GM19239 (cell line): ENCODE data around the gene TMTC1.

Experiments used
- DNase-seq: peaks from one replicate; pipeline ENCODE4 v3.0.0; 2011; ENCODE audit warnings: low spot score; ENCODE audit not compliant: insufficient read length
- FAIRE-seq: peaks from 2 replicates; lab custom pipeline; 2011; peaks lifted over from hg19 to GRCh38; lab: Jason Lieb, UNC

TMTC1 gene

DNA sequence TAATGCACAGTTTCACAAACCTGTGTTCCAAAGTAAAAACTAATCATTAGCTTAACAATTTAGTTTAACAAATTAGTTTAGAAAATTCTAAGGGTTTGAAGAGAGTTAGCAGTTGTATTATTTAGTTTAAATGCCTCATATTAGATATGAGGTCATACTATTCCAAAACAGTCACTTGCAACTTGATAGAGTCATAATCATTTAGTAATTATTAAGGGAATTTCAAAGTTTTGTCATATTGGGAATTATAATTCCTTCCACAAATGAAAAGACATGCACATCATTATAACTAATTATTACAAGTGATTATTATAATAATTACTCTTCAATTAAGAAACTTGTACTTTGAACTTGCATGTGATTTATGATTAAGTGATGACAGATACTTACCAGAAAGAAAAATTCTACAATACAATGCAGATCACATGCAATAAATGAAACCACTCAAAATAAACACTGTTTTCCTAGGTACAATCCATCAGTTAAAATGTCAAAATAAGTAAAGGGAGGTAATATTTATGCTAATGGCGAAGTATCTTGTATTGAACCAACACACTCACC, 66.1 kb downstream of the TMTC1 start:
- DNase-seq (no peak), FAIRE-seq (no peak)

- DNase-seq (no peak), FAIRE-seq (no peak)
Measured at GRCh38 chr12:29714966-29715365, 68.8 kb downstream of the TMTC1 start.

GRCh38 chr12:29713729-29714128, 70.0 kb downstream of the TMTC1 start:
- DNase-seq (no peak), FAIRE-seq (no peak)

DNA sequence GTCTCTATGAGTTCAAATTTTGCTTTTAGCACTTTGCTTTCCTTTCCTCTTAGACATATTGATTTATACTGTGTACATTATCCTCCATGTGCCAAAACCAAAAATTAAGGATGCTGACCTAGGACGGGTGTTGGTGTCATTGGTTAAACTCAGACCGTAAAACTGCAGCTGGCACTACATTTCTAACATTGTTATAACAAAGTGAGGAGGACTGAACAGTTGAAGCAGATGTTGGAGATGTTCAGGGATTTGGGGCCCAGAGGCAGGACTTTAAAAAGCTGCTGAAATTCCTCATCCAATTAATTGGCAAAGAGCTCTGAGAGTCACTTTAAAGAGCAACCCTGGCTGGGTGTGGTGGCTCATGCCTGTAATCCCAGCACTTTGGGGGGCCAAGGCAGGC, 72.4 kb downstream of the TMTC1 start:
- no peak for DNase-seq
- FAIRE-seq = no peak

DNA sequence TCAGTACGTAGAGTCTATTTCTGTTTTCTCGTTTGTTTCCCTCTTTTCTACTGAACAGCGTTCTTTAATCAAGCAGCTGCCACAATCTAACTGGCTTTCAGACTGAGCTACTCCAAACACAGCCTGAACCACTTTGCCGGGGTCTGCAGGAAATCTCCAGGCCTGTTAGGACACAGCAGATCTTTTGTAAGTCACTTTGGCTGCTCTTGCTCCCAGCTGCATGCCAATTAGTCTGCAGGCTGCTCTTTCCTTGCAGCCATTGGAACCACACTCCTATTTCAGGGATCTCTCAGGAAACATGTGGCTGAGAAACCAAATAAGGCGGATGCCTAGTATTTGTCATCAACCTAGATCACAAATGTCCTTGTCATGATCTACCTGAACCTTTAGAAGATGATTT, 73.6 kb downstream of the TMTC1 start:
- DNase-seq (no peak), FAIRE-seq (no peak)

DNA sequence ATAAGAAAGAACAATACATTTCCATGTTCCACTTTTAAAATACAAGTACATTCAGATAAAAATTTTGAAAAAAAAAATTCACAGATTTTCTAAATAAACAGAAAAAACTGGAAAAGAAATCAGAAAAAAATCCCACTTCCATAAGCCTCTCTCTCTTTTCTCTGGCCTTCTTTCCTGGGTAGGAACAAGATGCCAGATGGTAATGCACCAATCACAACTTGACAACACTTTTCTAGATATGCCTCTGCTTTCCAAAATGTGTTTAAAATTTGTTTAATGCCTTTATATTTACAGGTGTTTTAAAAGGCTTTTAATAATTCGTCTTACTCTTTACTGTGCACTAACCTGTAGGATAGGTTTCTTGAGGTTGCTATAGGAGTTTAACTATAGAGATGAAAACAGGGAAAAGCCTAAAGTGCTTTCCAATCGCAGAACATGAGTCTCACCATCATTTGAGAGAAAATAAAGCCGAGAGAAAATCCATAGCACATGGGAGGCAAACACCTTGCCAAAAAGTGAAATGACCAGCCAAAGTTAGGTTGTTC, 74.2 kb downstream of the TMTC1 start:
- DNase-seq = no peak
- FAIRE-seq = no peak

- no peak for FAIRE-seq
Measured at GRCh38 chr12:29709054-29709453, 74.7 kb downstream of the TMTC1 start.

DNA sequence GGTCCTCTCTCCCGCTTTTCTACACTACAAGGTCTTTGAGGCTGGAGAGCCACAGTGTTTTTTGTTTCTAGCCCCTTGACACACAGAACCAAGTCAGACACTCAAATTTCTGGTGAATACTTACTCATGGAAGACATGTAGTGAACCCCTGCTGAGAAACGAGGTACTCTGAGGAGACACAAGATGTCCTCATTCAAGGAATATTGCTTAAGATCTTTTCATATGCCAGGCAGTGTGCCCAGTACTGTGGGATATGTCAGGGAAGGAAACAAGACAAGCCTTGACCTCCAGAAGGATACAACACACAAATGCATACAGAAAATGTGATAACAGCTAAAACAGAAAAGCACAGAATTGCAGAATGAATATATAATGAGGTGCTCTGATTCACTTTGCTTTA, 75.9 kb downstream of the TMTC1 start:
- FAIRE-seq = no peak
- no peak for DNase-seq

More at GRCh38 chr12:29709054-29709453, 74.7 kb downstream of the TMTC1 start:
- DNase-seq = no peak

DNA sequence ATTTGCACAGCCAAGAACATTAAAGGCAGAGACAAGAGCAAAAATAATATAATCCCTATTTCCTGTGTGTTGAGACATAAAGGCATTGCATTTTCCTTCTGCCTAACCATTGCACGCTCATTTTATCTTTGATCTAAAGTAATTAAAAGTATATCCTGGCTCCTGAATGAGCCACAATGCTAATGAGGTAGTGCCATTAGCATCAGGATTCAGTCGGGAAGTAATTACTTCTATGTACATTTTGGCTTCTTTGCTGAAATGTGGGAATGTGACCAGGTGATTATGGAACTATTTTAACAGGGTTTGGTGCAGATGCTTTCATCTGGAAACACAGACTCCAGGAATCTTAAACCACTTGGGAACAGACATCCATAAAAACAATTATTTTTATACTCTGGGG, 77.4 kb downstream of the TMTC1 start:
- DNase-seq = no peak
- FAIRE-seq = no peak

DNA sequence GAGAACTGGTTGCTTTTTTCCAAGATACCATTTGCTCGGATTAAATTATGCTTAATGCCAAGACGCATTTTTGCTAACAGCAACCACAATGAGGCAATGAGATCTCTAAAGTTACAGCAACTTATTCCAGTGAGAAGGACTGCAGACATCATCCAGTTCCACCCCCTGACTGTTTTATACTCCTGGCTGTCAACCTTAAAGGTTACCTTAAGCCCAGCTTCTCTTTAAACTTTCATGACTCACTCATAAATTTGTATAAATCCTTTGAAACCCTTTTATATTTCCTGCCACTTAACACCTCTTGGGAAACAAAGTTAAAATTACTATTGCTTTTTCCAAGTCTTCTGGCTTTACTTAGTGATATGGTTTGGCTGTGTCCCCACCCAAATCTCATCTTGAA, 80.2 kb downstream of the TMTC1 start:
- FAIRE-seq = no peak
- no peak for DNase-seq

- FAIRE-seq (no peak), DNase-seq (no peak)
Measured at GRCh38 chr12:29702972-29703371, 80.8 kb downstream of the TMTC1 start.

DNA sequence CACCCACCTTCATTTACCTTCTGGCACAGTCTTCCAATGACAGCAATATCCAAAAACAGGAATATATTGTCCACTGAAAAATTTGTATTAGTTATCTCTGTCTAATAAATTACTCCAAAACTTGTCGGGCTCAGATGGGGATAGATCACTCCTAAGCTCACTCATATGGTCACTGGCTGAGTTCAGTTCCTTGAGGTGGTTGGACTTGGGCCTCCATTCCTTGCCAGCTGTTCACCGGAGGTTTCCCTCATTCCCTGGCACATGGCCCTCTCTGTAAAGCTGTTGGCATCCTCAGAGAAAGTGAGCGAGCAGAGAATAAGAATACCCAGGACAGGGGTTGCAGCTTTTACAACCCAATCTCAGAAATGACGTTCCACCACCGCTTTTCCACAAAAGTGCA, 81.5 kb downstream of the TMTC1 start:
- no peak for FAIRE-seq
- DNase-seq = no peak

DNA sequence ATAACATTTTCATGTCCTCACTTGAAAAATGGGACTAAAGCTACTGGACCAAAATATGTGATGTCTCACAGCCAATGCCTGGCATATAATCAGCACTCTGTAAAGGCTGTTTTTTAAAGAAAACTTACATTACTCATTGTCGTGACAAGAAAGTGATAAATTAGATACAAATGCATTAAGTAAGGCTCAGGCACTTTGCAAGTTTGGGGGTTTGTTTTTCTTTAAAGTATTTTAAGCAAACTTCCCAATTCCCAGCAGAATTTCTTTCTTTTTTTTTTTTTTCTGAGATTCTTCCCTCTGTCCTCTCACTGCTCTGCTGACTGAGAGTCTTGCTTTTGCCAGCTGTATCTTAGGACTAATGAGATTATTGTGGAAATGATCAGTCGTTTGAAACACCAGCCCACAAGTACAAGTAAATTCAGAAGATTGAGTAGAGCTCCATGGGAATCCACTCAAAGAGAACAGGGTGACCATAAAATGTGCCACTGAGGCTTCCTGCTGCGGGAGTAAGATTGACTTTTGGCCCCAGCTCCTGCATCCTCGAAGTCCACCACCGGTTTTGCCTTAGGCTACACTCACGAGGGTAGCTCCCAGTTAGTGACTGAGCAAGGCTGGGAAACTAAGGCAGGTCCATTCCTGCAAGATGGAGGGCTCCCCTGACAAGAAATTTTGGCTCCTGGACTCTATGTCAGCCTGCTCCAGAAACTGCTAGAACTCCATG, 82.8 kb downstream of the TMTC1 start:
- FAIRE-seq = no peak

DNA sequence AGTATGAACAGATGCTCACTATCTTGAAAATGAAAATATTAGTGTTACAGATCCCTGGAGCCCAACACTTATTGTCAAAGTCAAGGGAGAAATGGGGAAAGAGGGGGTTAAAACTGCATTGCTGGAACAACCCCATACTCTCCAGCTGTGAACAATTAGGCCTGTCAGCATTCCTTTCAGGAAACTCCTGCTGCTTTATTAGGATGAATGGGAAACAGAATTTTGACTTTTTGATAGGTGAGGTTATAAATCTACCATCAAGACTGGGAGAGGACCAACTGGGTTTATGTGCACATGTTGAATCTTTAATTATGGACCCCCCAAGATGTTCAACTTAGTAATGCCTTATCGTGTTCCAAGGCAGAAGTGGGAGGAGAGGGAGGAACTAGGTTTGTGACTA, 85.0 kb downstream of the TMTC1 start:
- FAIRE-seq = no peak

More for the DNA sequence above, 82.8 kb downstream of the TMTC1 start:
- no peak for DNase-seq

DNA sequence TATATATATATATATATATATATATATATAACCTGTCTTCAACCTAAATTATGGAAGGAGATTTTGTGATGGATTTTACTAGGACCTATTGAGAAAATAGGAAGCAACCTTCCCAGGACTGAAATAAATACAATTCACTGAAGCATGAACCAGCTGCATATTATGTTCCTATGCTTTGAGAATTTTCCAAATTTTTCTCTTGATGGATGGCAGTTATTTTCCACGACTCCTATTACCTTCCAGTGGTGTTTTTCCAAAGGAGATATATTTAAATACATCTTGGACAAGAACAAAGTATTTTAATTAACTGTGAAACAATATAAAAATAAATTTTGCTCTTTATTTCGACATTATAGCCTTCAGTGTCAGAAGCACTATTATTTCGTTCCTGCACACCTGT, 87.9 kb downstream of the TMTC1 start:
- no peak for FAIRE-seq

More for the DNA sequence above, 85.0 kb downstream of the TMTC1 start:
- no peak for DNase-seq

DNA sequence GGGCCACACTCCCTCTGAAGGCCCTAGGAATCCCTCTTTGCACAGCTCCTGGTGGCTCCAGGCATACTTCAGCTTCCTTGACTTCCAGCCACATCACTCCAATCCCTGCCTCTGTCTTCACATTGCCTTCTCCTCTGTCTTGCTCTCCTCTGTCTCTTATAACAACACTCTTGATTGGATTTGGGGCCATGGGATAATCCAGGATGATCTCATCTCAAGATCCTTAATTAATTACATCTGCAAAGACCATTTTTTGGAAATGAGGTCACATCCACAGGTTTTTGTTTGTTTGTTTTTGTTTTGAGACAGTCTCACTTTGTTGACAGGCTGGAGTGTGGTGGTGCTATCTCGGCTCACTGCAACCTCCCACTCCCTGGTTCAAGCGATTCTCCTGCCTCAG, 88.7 kb downstream of the TMTC1 start:
- FAIRE-seq (no peak), DNase-seq (no peak)

More for the DNA sequence above, 87.9 kb downstream of the TMTC1 start:
- no peak for DNase-seq

GRCh38 chr12:29694002-29694401, 89.7 kb downstream of the TMTC1 start:
- DNase-seq (no peak), FAIRE-seq (no peak)

GRCh38 chr12:29692237-29692636, 91.5 kb downstream of the TMTC1 start:
- no peak for FAIRE-seq
- no peak for DNase-seq

DNA sequence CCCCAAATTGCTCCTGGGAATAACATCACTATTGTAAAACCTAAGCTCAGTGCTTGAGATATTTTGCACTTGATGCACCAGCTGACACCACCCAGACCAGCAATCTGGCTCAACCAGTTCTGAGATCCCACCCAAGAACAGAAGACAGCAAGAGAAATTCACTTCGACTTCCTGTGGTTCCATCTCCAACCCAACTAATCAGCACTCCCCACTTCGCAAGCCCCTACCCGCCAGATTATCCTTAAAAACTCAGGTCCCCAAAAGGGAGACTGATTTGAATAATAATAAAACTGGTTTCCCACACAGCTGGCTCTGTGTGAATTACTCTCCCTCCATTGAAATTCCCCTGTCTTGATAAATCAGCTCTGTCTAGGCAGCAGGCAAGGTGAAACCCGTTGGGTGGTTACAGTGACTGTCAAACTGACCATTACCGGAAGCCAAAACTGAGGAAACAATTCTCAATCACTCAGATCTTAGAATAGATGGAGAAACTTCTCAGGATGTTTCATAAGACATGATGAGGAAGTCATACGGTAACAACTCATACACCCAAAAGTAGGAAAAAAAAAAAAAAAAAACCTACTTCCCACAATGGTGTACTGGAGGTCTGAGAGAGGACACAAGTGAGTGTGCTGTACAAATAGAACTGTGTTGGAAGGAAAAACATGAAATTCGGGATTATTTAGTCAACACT, 92.4 kb downstream of the TMTC1 start:
- FAIRE-seq = peak; percentile 75
- no peak for DNase-seq

- DNase-seq (no peak), FAIRE-seq (no peak)
Measured at GRCh38 chr12:29690728-29691127, 93.0 kb downstream of the TMTC1 start.

GRCh38 chr12:29688914-29689313, 94.8 kb downstream of the TMTC1 start:
- DNase-seq = no peak
- FAIRE-seq = no peak
